Breast epithelium (tissue), 3 donors: ENCODE results near the gene LCN6.

Experiments
- CTCF ChIP-seq, 3 donors: fragments of 450-650 bp; IDR thresholded peaks; one replicate each; pipeline ENCODE4 v1.5.1; 2016 to 2017; ENCODE audit warnings: antibody characterized with exemption in 3 of 3, mild to moderate bottlenecking in 3 of 3, moderate library complexity in 3 of 3
- POLR2A ChIP-seq: fragments of 450-650 bp; IDR thresholded peaks from one replicate; pipeline ENCODE4 v1.6.1; 2016; ENCODE audit warnings: antibody characterized with exemption, mild to moderate bottlenecking, moderate library complexity
- POLR2AphosphoS5 ChIP-seq, 3 donors: sonication (generic); formaldehyde crosslinking; IDR thresholded peaks; one replicate each; pipeline ENCODE4 v1.6.1; 2017; ENCODE audit warnings: antibody characterized with exemption in 3 of 3

- no peak for TF ChIP-seq POLR2A
- TF ChIP-seq POLR2AphosphoS5 (IDR thresholded peaks at IDR 0.05) = no peak
- no peak for TF ChIP-seq CTCF (IDR thresholded peaks at IDR 0.05)
These were observed 8.8 kb downstream of the LCN6 start for GRCh38 chr9:136739509-136739908.
